Caco-2 (cell line): ENCODE measurements around the gene SFTPA1. TPM values are rescaled to one million over a fixed set of nuclear protein-coding genes. Genes with fewer than 3 reads are reported as not detected.

Experiments
- Bru-seq: library from RNA; stranded (reverse); fragments of 400-500 nt; gene quantifications from one replicate; lab custom pipeline; 2021; lab: Mats Ljungman, UMichigan
- BruChase-seq, 2 experiments: library from RNA; stranded (reverse); fragments of 400-500 nt; gene quantifications; one replicate each; lab custom pipeline; 2021; lab: Mats Ljungman, UMichigan
- BruUV-seq: library from RNA; stranded (reverse); fragments of 400-500 nt; replicated peaks from 2 replicates; lab custom pipeline; 2021; lab: Mats Ljungman, UMichigan
- CTCF ChIA-PET: fragments of 300-600 bp; sonication (Branson Sonifier 250); formaldehyde crosslinking; loops from one replicate; lab custom pipeline; 2022; ENCODE audit warnings: antibody characterized with exemption; lab: Charles Lee
- POLR2A ChIA-PET: fragments of 300-600 bp; sonication (Branson Sonifier 250); formaldehyde crosslinking; loops from one replicate; lab custom pipeline; 2022; ENCODE audit warnings: antibody characterized with exemption; lab: Charles Lee
- DNase-seq, 2 experiments: peaks; one replicate each; pipeline versions ENCODE4 v3.0.0 to v3.0.0-alpha.2; 2020 to 2022
- H3K27me3 ChIP-seq: replicated peaks from 2 replicates; pipeline ENCODE4 v1.6.0; 2011; ENCODE audit warnings: low read length; ENCODE audit not compliant: control insufficient read depth, insufficient read depth
- H3K36me3 ChIP-seq: 2 replicates; pipeline ENCODE4 v1.5.1; 2011; ENCODE audit warnings: low read length; ENCODE audit not compliant: control insufficient read depth, insufficient read depth
- H3K4me1 ChIP-seq: fragments of 250-450 bp; sonication (Bioruptor Pico); 2 replicates; pipeline ENCODE4 v1.5.1; 2020; ENCODE audit warnings: mild to moderate bottlenecking
- H3K4me3 ChIP-seq: 2 replicates; pipeline ENCODE4 v1.5.1; 2011; ENCODE audit warnings: low read depth, mild to moderate bottlenecking, control low read depth, low read length
- H3K9me3 ChIP-seq: fragments of 250-450 bp; sonication (Bioruptor Pico); 2 replicates; pipeline ENCODE4 v1.5.1; 2020; ENCODE audit warnings: mild to moderate bottlenecking, moderate library complexity
- H3K27ac Mint-ChIP-seq: one replicate; pipeline ENCODE4 v1.8.0; 2022; ENCODE audit warnings: mixed read lengths; ENCODE audit not compliant: unreplicated experiment
- H3K27me3 Mint-ChIP-seq: one replicate; pipeline ENCODE4 v1.8.0; 2022; ENCODE audit warnings: mixed read lengths; ENCODE audit not compliant: insufficient read depth, unreplicated experiment
- H3K36me3 Mint-ChIP-seq: one replicate; pipeline ENCODE4 v1.8.0; 2022; ENCODE audit warnings: mild to moderate bottlenecking, mixed read lengths; ENCODE audit not compliant: insufficient read depth, unreplicated experiment
- H3K4me1 Mint-ChIP-seq: one replicate; pipeline ENCODE4 v1.8.0; 2022; ENCODE audit warnings: low read depth, mixed read lengths; ENCODE audit not compliant: unreplicated experiment
- H3K4me3 Mint-ChIP-seq: one replicate; pipeline ENCODE4 v1.8.0; 2022; ENCODE audit warnings: mild to moderate bottlenecking, moderate library complexity, mixed read lengths; ENCODE audit not compliant: unreplicated experiment
- H3K9me3 Mint-ChIP-seq: one replicate; pipeline ENCODE4 v1.8.0; 2022; ENCODE audit warnings: mixed read lengths; ENCODE audit not compliant: unreplicated experiment
- CTCF ChIP-seq, 2 experiments: fragments of 200-600 bp in 1 of 2; IDR thresholded peaks; 1 replicate in 1 of 2; 2 replicates in 1 of 2; pipeline versions ENCODE4 v1.5.1 to v1.8.0; 2011 to 2022; ENCODE audit warnings: antibody characterized with exemption in 1 of 2, control low read depth in 1 of 2, inconsistent platforms in 1 of 2, low read depth in 1 of 2, low read length in 1 of 2, mild to moderate bottlenecking in 1 of 2, moderate library complexity in 1 of 2; ENCODE audit not compliant: insufficient read depth in 1 of 2, severe bottlenecking in 1 of 2, unreplicated experiment in 1 of 2
- intact Hi-C: fragments of 100-400 bp; cut with micrococcal nuclease; formaldehyde crosslinking; loops from one replicate; pipeline ENCODE4 v1.10.0; 2022; ENCODE audit not compliant: unreplicated experiment
- long read RNA-seq: library from polyadenylated mRNA; stranded (forward); transcript quantifications from one replicate; pipeline ENCODE4 v2.0.0, GENCODE V29; 2022
- total RNA-seq: library from RNA; stranded (reverse); gene quantifications from 2 replicates; pipeline ENCODE4 v1.2.3, GENCODE V29; 2022

Gene SFTPA1
- not detected in 2 replicates for total RNA-seq
- not detected for Bru-seq, nascent RNA
- not detected for BruChase-seq, experiment 1, labeled RNA remaining after a 2-hour chase
- not detected for BruChase-seq, experiment 2, labeled RNA remaining after a 6-hour chase
- long read RNA-seq = 0 reads

- no peak within 1 kb of the TSS for H3K4me3 ChIP-seq
- H3K36me3 ChIP-seq = no peaks in the 10 kb centered on the region
- H3K9me3 Mint-ChIP-seq = no peaks in the 10 kb centered on the region
- no peaks in the 10 kb centered on the region; the same call in 1 of the 2 replicates for H3K27me3 ChIP-seq
- POLR2A ChIA-PET = no interaction called here
- no peaks in the 10 kb centered on the region for H3K9me3 ChIP-seq
- no peak within 1 kb of the TSS for H3K27ac Mint-ChIP-seq
- H3K27me3 Mint-ChIP-seq = peaks cover 21% of the 10 kb centered on the region
- H3K4me3 Mint-ChIP-seq = no peak within 1 kb of the TSS
- no peaks in the 10 kb centered on the region for H3K36me3 Mint-ChIP-seq
- no peak for DNase-seq
- no TSS peak for BruUV-seq
- intact Hi-C loops = no loop called here
- CTCF ChIA-PET = no interaction called here
- no peak for TF ChIP-seq CTCF (IDR thresholded peaks at IDR 0.05; ENCODE audit: insufficient read depth in 1 of 2, low read depth in 1 of 2, low read length in 1 of 2, severe bottlenecking in 1 of 2, unreplicated experiment in 1 of 2)
- H3K4me1 Mint-ChIP-seq = no peaks in the 10 kb centered on the region
- H3K4me1 ChIP-seq = no peaks in the 10 kb centered on the region
These were observed at the start of gene SFTPA1 for GRCh38 chr10:79610601-79611191. TSS of gene SFTPA1 (plus strand) at chr10:79610939. CDS start at chr10:79611826, 887 bp downstream.

- ChIA-PET CTCF (interaction anchor here (0.6 kb wide), 1 partner anchor 24 kb away, joined by 3 read pairs; no protein-coding TSS in a partner anchor), POLR2A (no interaction called here)
- H3K4me3 Mint-ChIP-seq = no peak overlapping the region
- Histone ChIP-seq H3K36me3 (no peaks in the 10 kb centered on the region), H3K4me1 (no peaks in the 10 kb centered on the region), H3K4me3 (no peak overlapping the region), H3K9me3 (no peaks in the 10 kb centered on the region), H3K27me3 (no peaks in the 10 kb centered on the region)
- no peak for TF ChIP-seq CTCF (IDR thresholded peaks at IDR 0.05; ENCODE audit: insufficient read depth in 1 of 2, low read depth in 1 of 2, low read length in 1 of 2, severe bottlenecking in 1 of 2, unreplicated experiment in 1 of 2)
- peaks cover 6% of the 10 kb centered on the region for H3K4me1 Mint-ChIP-seq
- no peaks in the 10 kb centered on the region for H3K9me3 Mint-ChIP-seq
- peaks cover 11% of the 10 kb centered on the region for H3K27me3 Mint-ChIP-seq
- BruUV-seq = no TSS peak
- H3K36me3 Mint-ChIP-seq = peaks cover 5% of the 10 kb centered on the region
- H3K27ac Mint-ChIP-seq = no peak overlapping the region
- DNase-seq = no peak
- intact Hi-C loops = no loop called here
These were observed 49.5 kb upstream of the SFTPA1 start for GRCh38 chr10:79561257-79561656.

GRCh38 chr10:79562135-79562756 lies 48.5 kb upstream of the SFTPA1 start:
- BruUV-seq = no TSS peak
- Mint-ChIP-seq H3K9me3 (no peaks in the 10 kb centered on the region), H3K36me3 (peaks cover 5% of the 10 kb centered on the region), H3K27ac (no peak overlapping the region), H3K4me3 (no peak overlapping the region), H3K27me3 (peaks cover 18% of the 10 kb centered on the region), H3K4me1 (peaks cover 6% of the 10 kb centered on the region)
- DNase-seq = peak; percentile 71 to 80
- Histone ChIP-seq H3K36me3 (no peaks in the 10 kb centered on the region), H3K27me3 (no peaks in the 10 kb centered on the region), H3K4me3 (no peak overlapping the region), H3K9me3 (no peaks in the 10 kb centered on the region), H3K4me1 (no peaks in the 10 kb centered on the region)
- ChIA-PET POLR2A (interaction anchor here (0.6 kb wide), 1 partner anchor 337 kb away, joined by 4 read pairs; no protein-coding TSS in a partner anchor), CTCF (no interaction called here)
- TF ChIP-seq CTCF (IDR thresholded peaks at IDR 0.05; ENCODE audit: insufficient read depth in 1 of 2, low read depth in 1 of 2, low read length in 1 of 2, severe bottlenecking in 1 of 2, unreplicated experiment in 1 of 2) = peak; percentile 86 to 96
- intact Hi-C loops = loop anchor here (1.0 kb wide), 1 partner anchor 46 kb away; no protein-coding TSS in a partner anchor
